Hepatic stellate cell (primary cell): Measurements from ENCODE around the gene UGGT2.
A peak's percentile ranks its signal among the peaks of the same experiment; 100 is the strongest.
"Not testable (repeated sequence)": the region's sequence is repeated elsewhere in the genome, so short reads cannot be mapped to it uniquely, and the experiment has no call there.

Experiments used
- DNase-seq: peaks from one replicate; pipeline ENCODE4 v3.0.0; 2011; ENCODE audit warnings: low spot score

The UGGT2 gene

DNA sequence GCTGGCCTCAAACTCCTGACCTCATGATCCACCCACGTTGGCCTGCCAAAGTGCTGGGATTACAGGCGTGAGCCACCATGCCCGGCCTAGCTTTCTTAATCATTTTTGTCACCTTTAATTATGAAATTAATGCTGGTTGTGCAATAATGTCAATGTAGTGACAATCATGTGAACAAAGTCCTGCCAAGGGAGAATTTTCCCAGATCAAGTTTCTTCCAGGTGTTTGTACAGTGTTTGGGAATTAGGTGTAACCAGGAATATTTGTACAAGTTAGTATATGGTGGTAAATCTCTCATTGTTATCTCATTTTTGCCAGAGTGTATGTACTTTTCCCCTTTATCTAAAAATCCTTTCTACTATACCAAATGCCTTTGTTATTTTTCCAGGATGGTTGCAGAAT is 171.1 kb downstream of the UGGT2 start:
- no peak for DNase-seq

DNA sequence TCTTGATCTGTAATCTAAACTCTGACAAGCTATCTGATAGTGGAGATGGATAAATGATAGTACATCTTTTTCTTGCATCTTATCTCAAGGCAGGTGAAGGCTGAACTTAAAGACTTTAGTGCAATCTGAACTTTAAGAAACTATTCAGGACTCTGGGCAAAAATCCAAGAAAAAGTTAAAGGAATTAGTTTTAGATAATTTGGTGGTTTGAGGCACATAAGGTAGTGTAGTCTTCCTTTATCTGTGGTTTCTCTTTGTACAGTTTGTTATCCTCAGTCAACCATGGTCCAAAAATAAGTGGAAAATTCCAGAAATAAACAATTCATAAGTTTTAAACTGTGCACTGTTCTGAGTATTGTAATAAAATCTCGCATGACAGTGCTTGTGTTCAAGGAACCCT is 172.9 kb downstream of the UGGT2 start:
- no peak for DNase-seq

DNA sequence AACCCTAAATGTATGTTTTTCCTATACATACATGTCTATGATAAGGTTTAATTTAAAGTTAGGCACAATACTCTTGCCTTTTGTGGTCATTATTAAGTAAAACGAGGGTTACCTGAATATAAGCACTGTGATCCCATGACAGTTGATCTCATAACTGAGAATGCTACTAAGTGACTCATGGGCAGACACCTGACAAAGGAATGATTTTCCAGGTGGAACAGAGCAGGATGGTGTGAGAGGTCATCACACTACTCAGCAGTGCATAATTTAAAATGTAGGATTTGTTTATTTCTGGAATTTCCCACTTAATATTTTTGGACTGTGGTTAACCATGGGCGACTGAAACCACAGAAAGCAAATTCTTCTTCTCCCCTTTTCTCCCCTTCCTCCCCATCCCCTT is 178.9 kb downstream of the UGGT2 start:
- DNase-seq, result no peak

DNA sequence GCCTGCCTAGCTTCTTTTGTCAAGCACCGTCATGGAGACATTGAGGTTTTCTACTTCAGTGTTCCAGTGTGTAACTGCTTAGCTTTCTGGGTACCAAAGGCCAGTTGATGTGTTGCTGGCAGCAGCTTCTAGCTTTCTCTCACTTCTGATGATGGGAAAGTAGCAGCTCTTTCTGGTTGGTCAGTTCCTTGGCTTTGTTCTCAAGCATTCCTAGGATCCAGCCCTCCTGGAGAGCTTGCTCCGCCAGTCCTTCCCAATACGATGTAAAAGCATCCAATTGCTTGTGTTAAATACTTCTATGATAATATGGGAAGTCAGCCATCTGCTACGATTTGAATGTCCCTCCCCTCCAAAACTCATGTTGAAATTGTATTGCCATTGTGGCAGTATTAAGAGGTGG is 182.8 kb downstream of the UGGT2 start:
- no peak for DNase-seq

DNA sequence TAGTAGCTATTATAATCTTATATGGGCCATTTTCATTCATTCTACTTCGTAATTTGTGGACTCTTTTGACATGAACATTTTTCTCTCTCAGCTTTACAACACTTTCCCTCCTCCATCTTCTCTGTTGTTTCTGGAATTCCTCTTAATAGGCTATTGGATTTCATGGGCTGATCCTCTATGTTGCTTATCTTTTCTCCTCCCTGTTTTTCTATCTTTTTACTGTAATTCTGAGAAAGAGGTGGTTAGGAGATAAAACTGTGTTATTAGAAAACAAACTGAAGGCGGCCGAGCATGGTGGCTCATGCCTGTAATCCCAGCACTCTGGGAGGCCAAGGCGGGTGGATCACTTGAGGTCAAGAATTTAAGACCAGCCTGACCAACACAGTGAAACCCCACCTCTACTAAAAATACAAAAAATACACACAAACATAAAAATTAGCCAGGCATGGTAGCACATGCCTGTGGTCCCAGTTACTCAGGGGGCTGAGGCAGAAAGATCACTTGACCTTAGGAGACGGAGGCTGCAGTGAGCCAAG is 188.1 kb downstream of the UGGT2 start:
- no peak for DNase-seq

DNA sequence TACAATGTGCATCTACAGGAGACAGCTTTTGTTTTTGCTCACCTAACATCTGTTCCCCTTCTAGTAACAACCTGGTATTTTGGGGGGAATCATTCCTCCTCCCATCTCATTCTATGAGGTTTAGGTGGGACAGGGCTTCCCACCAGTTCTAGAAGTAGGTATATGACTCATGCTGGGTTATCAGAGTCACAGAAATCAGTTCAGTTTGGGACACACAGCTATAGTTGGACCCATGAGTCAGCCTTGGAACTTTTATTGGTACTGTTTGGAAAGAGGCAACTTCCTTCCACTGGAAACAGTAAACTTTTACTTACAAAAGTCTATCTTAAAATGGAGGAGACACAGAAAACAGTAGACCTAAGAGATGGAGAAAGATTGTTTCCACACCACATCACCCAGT is 190.8 kb downstream of the UGGT2 start:
- DNase-seq, result no peak

DNA sequence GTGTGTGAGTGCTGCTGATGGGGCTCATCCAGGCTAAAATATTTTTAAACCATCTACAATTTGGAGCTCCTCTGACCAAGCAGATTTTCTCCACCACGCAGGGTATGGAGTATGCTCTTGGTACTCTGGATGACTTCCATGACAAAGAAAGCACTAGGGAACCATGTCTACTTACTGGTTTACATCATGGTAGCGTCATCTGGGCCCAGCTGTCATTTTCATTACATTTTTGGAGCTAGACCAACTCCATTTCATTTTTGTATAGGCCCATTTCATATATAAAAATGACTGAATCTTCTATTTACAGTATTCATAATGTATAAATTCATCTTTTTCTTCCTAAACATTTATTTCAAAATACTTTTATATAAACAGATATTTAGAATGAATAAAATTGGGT is 191.9 kb downstream of the UGGT2 start:
- no peak for DNase-seq

DNA sequence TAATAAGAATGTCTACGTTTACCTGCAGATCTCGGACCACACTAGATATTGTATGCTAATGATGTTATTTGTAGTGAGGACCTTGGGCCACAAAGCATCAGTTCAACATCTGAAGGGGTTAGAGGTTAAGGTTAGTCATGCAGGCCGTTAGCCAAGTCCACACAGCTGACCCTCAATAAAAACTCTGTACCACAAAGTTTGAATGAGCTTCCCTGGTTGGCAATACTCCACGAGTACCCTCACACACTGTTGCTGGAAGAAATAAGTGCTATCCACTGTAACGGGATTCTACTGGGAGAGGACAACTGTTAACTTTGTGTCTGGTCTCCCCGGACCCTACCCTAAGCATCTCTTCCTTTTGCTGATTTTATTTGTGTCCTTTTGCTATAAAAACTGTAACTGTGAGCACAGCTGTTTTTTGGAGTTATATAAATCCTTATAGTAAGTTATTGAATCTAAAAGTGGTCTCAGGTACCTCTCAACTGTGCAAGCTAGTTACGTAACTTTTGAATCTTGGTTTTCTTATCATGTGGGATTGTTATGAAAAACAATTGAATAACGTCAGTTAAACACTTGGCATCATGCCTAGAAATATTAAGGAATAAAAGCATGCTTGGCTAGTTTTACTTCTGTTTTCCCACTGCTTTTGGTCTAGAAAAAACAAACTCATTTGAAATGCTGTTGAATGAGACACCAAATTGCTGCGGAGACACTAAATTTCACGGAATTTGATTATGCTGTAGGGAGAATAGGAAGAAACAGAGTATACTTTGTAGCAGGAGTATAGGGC is 194.7 kb downstream of the UGGT2 start:
- DNase-seq, result no peak

DNA sequence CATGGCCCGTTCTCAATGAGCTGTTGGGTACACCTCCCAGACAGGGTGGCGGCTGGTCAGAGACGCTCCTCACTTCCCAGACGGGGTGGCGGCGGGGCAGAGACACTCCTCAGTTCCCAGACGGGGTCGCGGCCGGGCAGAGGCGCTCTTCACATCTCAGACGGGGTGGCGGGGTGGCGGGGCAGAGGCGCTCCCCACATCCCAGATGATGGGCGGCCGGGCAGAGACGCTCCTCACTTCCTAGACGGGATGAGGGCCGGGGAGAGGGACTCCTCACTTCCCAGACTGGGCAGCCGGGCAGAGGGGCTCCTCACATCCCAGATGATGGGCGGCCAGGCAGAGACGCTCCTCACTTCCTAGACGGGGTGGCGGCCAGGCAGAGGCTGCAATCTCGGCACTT is 207.5 kb downstream of the UGGT2 start:
- DNase-seq, result not testable (repeated sequence)

DNA sequence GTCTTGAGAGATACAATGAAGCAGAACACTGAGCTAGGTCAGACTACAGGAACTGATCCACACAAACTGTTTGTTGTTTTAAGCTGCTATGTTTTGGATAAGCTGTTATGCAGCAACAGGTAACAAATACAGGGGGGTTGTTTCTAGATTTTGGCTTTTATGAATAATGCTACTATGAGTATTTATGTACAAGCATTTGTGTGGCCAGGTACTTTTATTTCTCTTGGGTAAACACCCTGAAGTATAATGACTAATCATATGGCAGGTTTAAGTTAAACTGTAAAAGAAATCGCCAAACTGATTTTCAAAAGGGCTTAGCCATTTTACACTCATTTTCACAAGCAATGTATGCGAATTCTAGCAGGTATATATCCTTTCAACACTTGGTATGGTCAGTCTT is 210.3 kb downstream of the UGGT2 start:
- no peak for DNase-seq

DNA sequence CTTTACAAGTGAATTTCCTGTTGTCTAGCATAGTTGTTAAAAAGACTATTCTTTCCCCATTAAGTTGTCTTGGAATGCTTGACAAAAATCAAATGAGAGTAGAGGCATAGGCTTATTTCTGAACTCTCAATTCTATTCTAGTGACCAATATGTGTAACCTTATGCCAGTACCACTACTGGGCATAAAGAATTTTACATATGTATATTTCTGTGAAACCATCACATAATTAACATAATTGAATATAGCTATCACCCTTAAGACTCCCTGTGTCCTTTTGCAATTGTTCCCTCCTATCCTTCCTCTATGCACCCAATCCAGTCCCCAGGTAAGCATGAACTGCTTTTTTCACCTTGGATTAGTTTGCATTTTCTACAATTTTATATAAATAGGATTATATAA is 211.3 kb downstream of the UGGT2 start:
- no peak for DNase-seq

DNA sequence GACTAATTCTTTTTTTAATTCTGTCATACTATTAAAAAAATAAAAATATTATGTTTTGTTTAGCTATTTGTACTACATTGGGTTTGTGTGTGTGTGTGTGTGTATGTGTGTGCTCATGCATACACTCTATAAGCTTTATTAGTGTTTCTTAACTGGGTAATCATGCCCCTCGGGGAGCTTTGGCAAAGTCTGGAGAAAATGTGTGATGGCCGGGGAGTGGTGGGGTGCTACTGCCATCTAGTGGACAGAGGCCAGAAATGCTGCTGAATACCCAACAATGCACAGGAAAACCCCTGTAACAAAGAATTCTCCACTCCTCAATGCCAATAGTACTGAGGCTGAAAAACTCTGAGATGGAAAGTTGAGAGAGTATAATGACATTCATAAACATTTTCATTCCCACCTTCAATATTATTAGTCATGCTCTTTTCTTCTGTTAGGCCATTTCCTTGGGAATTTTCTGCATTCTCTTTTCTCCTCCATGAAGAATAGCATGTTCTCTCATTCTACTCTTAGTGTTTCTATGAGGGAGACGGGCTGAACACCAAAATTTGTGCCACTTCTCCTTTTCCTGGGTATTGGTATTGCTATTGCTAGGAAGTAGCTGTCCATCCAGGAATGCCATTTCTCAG is 219.0 kb downstream of the UGGT2 start:
- peak; percentile 31 for DNase-seq

DNA sequence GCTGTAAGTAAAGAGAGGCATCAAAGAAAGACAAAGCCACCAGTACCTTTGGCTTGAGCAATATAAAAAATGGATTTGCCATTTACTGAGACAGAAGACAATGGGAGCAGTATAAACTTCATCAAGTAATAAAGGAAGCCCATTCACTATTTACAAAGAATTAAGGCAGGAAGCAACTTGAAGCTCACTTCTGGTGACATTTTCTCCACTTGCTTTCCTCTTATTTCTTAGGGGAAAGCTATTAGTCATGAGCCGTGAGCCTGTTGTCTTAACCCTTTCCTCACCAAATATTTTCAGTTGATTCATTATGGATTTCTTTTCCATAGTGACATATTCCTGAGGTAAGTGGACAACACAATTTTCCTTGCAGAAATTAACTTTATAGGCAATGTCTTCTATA is 219.5 kb downstream of the UGGT2 start:
- DNase-seq, result no peak

DNA sequence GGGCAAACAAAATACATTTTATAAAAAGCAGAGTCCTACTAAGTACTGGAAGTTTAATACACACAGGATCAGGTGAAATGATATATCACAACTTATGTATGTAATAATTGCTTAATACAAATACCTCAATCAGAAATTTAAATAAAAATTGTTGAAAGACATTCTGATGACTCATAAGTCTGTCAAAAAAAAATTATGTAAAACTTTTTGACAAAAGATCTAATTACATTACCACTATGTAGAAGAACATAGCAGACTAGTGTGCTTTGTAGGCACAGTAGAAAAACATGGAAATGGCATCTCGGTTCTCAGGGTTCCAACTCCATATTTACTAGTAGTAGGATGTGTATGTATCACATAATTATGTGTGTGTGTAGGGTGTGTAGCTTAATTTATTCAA is 220.1 kb downstream of the UGGT2 start:
- DNase-seq, result no peak

DNA sequence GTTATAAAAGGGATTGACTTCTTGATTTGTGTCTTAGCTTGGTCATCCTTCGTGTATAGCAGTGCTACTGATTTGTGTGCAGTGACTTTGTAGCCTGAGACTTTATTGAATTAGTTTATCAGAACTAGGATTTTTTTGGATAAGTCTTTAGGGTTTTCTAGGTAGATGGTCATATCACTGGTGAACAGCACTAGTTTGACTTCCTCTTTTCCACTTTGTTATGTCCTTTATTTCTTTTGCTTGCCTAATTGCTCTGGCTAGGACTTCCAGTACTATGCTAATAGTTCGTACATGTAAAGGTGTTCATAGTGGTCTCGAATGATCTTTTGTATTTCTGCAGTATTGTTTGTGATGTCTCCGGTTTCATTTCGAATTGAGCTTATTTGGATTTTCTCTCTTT is 230.9 kb downstream of the UGGT2 start:
- no peak for DNase-seq

DNA sequence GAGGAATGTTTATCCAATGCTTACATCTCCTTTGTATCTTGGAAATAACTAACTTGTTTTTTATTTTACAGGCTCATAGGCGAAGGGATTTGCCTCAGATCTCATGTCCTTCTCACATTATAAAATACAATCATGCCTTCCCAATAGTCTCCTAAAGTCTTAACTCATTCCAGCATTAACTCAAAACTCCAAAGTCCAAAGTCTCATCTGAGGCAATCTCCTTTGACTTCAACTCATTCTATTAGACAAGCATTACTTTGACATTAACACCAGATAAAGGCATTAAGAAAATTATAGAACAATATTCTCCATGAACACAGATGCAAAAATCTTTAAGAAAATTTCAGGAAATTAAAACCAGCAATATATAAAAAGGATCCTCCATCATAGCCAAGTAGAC is 238.7 kb downstream of the UGGT2 start:
- DNase-seq, result no peak

DNA sequence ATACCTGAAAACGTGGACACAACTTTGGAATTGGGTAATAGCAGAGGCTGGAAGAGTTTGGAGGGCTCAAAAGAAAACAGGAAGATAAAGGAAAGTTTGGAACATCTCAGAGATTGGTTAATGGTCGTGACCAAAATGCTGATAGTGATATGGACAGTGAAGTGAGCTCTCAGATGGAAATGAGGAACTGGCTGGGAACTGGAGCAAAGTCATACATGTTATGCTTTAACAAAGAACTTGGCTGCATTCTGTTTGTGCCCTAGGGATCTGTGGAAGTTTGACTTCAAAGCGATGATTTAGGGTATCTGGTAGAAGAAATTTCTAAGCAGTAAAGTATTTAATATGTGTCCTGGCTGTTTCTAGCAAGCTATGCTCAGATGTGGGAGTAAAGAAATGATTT is 240.1 kb downstream of the UGGT2 start:
- no peak for DNase-seq

DNA sequence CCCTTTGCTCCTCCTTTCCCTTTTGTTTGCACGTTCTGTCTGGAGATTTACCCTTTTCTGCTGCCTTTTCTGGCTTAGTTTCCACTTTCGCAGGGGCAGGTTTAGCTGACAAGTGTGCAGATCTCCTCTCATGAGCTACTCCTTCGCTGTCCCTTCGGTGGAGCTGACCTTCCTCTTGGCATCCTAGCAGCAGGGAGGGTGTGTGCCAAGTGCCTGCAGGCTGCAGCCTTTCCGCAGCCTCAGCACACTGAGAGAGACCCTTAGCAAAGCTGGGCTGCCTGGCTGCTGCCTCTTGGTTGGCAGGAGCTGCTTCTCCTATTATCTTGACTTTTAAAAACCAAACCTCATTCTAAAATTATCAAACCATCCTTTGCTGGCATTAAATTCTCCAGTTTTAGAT is 243.8 kb downstream of the UGGT2 start:
- DNase-seq, result no peak

DNA sequence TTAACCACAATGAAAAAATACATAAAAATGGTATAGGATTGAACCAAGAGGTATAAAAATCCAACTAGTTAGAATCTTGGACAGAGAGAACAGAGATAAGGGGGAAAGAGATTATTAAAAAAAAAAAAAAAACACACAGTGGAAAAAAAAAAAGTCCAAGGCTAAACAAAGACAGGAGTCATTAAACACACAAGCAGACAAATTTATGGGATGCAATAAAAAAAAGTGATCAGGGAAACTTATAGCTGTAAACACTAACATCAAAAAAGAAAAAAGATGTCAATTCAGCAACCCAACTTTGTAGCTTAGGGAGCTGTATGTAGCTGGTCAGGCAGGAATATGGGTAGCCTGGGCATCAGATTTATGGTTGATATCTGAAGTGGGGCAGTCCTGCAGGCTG is 247.3 kb downstream of the UGGT2 start:
- DNase-seq, result no peak

DNA sequence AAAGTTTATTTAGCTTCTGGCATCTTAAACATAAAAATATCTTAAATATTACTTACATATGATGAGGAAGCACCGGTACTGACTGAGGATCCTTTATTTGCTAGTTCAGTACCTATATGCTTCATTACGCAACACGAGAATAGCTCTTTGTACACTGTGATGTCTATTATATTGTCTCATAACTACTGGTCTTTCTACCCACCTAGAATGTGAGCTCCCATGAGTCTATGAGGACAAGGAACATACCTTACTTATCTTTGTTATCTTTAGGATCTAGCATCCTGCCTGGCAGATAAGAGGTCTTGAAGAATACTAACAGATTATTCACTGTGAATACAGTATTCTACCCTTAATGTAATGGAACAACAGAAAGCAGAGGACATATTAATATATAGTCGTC is 251.4 kb downstream of the UGGT2 start:
- no peak for DNase-seq

DNA sequence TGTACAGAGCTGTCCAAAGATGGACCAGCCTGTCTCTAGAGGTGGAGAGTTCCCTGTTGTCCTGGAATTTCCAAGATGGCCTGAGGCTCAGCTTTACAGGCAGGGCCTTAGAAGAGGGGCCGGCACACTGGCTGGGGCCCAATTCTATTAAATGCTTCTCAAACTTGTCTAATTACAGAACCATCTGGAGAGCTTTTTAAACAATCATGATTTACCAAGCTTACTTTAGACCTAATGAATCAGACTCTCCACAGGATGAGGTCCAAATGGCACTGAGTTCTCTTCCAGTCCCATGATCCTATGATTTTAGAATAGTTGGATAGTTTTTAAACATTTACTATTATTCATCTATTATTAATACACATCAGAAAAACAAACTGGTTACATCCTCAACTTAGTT is 252.8 kb downstream of the UGGT2 start:
- DNase-seq, result no peak

DNA sequence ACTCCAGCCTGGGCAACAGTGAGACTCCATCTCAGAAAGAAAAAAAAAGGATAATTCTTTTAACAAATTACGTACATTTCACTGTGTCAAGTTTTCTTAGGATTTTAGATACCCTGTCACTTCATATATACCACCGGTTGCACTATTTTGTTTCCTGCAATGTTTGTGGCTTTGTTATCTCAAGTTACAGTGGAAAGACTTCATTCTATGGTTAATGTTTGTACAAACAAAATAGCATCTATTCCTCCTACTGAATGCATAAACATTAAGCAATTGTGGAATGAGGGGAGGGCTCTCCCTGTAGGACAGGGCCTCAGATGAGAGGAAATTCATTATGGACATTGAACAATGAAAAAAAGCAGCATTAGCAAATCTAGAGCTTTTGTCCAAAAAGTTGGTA is 256.2 kb downstream of the UGGT2 start:
- no peak for DNase-seq

DNA sequence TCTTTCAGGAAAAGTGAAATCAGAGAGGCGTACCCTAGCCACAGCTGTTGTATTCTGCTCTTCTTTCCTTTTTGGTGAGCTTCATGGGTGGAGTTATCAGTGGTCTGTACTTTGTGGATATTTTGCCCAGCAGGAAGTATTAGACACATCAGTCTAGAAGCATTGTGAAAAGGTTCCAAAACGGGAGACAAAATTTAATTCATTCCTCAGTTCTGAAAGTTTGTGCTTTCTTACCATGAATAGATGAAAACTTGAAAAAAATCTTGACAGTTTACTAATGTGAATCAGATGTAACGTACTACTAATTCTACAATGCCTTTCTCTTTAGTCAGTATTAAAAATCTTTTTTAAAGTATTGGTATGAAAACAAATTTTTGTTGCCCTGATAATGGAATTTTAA is 259.4 kb downstream of the UGGT2 start:
- DNase-seq, result no peak

DNA sequence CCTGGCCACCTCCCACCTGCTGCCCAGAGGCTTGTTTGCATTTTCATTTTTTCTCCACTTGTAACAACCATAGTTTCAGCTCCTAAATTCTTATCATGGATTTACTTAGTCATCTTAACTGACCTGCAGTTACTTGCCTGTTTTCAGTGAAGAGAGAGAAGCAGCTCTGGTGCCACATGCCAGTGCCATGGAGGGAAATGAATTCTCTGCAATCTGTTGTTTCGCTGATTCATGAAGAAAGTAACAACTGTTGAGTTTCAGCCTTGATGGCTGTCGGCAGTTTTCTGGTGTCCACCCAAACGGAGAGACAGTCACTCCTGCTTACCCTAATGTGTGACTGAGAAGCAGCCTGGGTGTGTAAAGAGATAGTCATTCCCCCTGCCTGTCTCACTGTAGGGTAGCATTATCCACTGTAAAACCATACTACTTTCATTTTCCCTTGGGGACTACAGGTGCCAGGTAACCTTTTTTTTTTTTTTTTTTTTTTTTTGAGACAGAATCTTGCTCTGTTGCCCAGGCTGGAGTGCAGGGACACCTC is 260.1 kb downstream of the UGGT2 start:
- no peak for DNase-seq
